C4-2B (cell line): ENCODE measurements around the gene PTCH1.

Experiments used
- H3K27ac ChIP-seq: fragments of 450-650 bp; 2 replicates; pipeline ENCODE4 v1.5.1; 2017
- ZFX ChIP-seq: fragments of 450-650 bp; IDR thresholded peaks from 2 replicates; pipeline ENCODE4 v1.6.1; 2017
- TF ChIP-seq, protein P1 (sequence below): fragments of 450-650 bp; conservative IDR thresholded peaks from 2 replicates; pipeline ENCODE4 v1.5.1; 2017; ENCODE audit warnings: mild to moderate bottlenecking

Gene PTCH1

DNA sequence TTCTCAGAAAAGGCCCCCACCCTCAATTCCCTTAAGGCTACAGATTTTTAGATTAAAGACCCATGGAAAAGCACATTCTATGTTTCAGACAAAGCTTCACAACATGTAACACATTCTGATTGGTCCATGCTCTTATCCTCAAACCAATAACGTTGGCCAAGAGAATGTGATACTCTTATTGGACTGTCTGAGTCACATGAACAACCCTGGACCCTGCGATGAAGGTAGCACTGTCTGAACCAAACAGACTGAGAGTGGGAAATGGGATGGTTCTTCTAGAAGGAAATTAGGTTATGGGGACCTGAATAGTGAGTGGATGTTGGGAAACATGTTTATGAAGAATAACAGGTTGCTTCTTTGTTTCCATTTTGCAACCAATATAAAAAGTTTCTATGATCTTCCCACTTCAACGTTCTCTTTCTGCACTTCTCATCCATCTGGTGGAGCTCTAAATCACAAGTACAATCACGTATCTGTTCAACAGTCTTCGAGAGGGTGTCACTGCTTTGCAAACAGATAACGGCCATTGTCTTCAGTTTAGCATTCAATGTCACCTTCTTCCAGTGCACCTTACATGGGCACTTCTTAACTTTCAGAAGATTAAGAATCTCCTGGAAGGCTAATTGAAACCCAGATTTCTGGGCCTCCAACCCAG lies 81.6 kb downstream of the PTCH1 start:
- no peak overlapping the region for H3K27ac ChIP-seq
- TF ChIP-seq ZFX: no peak
- TF ChIP-seq, protein P1, sequence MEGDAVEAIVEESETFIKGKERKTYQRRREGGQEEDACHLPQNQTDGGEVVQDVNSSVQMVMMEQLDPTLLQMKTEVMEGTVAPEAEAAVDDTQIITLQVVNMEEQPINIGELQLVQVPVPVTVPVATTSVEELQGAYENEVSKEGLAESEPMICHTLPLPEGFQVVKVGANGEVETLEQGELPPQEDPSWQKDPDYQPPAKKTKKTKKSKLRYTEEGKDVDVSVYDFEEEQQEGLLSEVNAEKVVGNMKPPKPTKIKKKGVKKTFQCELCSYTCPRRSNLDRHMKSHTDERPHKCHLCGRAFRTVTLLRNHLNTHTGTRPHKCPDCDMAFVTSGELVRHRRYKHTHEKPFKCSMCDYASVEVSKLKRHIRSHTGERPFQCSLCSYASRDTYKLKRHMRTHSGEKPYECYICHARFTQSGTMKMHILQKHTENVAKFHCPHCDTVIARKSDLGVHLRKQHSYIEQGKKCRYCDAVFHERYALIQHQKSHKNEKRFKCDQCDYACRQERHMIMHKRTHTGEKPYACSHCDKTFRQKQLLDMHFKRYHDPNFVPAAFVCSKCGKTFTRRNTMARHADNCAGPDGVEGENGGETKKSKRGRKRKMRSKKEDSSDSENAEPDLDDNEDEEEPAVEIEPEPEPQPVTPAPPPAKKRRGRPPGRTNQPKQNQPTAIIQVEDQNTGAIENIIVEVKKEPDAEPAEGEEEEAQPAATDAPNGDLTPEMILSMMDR: no peak

DNA sequence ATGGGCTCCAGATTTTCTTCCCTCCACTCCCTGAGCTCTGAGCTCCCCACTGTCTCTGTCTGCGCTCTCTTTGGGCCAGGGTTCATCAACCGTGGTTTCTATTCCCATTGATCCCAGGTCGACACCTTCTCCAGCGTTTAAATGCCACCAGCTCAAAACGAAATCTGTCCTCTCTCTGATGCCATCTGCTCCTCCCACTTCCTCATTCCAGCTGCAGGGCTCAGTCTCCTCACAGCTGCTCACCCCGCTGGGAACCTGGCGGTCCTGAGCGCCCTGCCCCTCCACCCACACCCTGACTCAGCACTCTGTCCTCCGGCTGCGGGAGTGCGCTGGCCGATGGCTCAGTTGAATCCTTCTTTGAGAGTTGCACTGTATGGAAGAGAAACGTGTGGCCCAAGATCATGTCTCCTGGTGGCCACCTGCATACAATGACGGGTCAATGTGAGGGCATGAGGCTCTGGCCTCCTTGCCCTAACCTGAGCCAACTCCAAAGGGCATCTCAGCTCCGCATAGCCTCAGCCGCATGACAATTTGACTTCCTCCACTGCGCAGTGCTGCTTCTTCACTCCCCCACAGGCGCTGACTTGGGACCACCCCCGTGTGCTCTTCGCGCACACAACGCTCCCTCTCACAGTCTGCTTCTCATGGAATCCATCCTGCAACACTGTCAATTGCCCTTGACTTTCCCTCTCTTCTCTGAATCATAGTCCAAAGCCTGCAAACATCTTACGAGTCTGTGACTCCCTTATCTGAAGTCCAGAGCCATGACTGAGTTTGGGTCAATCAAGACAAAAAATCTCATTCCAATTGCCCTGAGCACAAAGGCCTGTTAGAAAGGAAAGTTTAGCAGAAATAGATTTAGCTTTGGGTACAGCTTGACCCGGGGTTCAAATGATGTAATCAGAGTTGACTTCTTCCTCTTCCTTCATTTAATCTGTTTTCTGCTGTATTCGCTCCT lies 82.4 kb downstream of the PTCH1 start:
- H3K27ac ChIP-seq: no peak overlapping the region

DNA sequence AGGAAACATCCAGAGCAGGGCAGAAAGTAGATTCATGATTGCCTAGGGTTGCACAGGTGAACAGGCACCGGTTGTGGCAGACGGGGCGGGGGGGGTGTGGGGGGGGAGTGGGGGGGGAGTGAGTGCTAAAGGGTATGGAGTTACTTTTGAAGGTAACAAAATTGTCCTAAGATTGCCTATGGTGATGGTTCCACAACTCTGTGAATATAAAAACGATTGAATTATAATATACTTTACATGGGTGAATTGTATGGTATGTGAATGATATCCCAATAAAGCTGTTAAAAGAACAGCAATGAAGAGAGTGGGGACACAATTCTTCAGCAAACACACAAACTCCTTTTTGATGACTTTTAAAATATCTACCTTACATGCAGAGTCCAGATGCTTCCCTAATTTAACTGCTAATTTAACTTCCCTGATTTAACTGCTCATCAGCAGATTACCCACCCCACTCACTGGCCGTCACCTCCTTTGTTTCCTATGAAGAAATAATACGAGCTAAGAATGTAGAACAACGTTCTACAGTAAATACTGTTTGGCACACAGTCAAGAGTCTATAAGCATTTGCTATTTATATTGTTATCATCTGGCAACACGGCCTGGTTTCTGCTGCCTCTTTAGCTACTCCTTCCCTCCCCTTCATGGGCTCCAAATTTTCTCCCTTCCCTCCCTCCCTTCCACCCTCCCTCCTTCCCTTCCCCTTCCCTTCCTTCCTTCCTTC lies 83.5 kb downstream of the PTCH1 start:
- TF ChIP-seq ZFX: no peak
- TF ChIP-seq, protein P1: no peak
- no peak overlapping the region for H3K27ac ChIP-seq

More for the DNA sequence above, 82.4 kb downstream of the PTCH1 start:
- TF ChIP-seq ZFX: no peak
- TF ChIP-seq, protein P1: no peak

DNA sequence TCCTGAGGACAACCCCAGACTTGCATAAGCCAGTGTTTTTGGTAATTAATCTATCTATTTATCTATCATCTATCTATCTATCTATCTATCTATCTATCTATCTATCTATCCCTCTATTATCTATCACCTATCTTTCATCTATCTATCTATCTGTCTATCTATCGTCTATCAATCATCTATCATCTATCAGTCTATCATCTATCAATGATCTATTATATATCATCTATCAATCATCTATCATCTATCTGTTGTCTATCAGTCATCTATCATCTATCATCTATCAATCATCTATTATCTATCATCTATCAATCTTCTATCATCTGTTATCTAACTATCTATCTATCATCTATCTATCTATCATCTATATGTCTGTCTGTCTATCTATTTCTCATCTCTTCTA lies 85.5 kb downstream of the PTCH1 start:
- no peak overlapping the region for H3K27ac ChIP-seq
- TF ChIP-seq ZFX: no peak
- TF ChIP-seq, protein P1: no peak

DNA sequence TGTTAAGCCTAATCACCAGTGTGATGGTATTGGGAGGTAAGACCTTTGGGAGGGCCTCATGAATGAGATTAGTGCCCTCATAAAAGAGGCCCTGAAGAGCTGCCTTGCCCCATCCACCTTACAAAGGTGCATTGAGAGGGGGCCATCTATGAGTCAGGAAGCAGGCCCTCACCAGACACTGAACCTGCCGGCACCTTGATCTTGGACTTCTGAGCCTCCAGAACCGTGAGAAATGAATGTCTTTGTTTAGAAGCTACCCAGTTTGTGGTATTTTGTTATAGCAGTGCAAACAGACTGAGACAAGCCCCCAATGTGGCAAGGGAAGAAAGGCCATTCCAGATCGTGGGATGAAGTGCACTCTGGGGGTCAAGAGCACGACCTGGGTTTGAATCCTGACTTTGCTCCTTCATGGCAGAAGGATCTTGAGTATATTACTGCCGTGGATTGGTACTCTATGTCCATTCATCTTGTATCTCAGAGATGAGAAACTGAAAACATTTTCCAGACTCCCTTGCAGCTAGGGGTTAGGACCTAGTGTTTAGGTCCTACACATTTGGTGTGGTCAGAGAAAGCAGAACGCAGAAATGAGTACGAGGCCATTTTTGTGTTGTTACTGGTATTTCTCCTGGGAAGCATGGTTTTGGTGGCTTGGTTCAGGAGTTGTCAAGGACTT lies 86.7 kb downstream of the PTCH1 start:
- TF ChIP-seq, protein P1: no peak
- TF ChIP-seq ZFX: no peak
- H3K27ac ChIP-seq: no peak overlapping the region

DNA sequence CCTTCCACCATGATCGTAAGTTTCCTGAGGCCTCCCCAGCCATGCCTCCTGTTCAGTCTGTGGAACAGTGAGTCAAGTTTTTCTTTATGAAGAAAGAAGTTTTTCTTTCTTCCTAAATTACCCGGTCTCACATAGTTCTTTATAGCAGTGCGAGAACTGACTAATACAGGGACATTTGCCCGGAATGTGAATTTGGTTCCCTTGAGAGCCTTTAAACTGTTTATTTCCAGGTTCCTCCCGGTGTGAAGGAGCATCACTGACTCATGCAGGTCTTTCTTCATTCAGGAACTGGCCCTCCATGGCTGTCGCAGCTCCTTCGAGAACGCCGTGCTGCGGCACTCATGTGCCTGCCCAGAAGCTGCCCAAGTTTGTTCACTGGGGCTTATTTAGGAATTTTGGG lies 87.7 kb downstream of the PTCH1 start:
- no peak overlapping the region for H3K27ac ChIP-seq
- TF ChIP-seq, protein P1: no peak
- TF ChIP-seq ZFX: no peak
